GM18499 (cell line): ENCODE results near the gene TMEM52B.

Experiments
- ATAC-seq: cut with Tn5 transposase; IDR thresholded peaks from one replicate; pipeline ENCODE4 v1.9.1; 2021; ENCODE audit warnings: moderate number of reproducible peaks; ENCODE audit not compliant: insufficient read depth, unreplicated experiment

Gene TMEM52B

GRCh38 chr12:10235761-10236631, 57.2 kb downstream of the TMEM52B start:
- ATAC-seq = no peak

- ATAC-seq = no peak
These were observed 57.9 kb downstream of the TMEM52B start for GRCh38 chr12:10236720-10237119.

- no peak for ATAC-seq
These were observed 59.7 kb downstream of the TMEM52B start for GRCh38 chr12:10238526-10238925.

GRCh38 chr12:10241290-10241689, 62.5 kb downstream of the TMEM52B start:
- ATAC-seq = no peak
